Effector memory CD4-positive, alpha-beta T cell (primary cell): ENCODE results near the gene ANKRD34C.

Experiments
- DNase-seq, 3 donors: peaks; one replicate each; pipeline ENCODE4 v3.0.0-alpha.2; 2020
- H3K27ac ChIP-seq: 2 replicates; pipeline ENCODE4 v1.7.0; 2013; ENCODE audit warnings: mild to moderate bottlenecking, low read length, moderate library complexity; ENCODE audit not compliant: insufficient read depth, poor library complexity, severe bottlenecking
- H3K27me3 ChIP-seq: replicated peaks from 2 replicates; pipeline ENCODE4 v1.7.0; 2013; ENCODE audit warnings: mild to moderate bottlenecking, low read length; ENCODE audit not compliant: insufficient read depth, control insufficient read depth, poor library complexity, severe bottlenecking
- H3K36me3 ChIP-seq: 2 replicates; pipeline ENCODE4 v1.7.0; 2013; ENCODE audit warnings: mild to moderate bottlenecking, low read length, moderate library complexity; ENCODE audit not compliant: control insufficient read depth, insufficient read depth
- H3K4me1 ChIP-seq: 2 replicates; pipeline ENCODE4 v1.7.0; 2013; ENCODE audit warnings: low read length, mild to moderate bottlenecking; ENCODE audit not compliant: control insufficient read depth, insufficient read depth, poor library complexity, severe bottlenecking
- H3K4me3 ChIP-seq: 2 replicates; pipeline ENCODE4 v1.7.0; 2013; ENCODE audit warnings: low read length, low read depth, mild to moderate bottlenecking; ENCODE audit not compliant: insufficient read depth, poor library complexity, severe bottlenecking
- H3K9me3 ChIP-seq: 2 replicates; pipeline ENCODE4 v1.7.0; 2013; ENCODE audit warnings: mild to moderate bottlenecking, low read length, moderate library complexity; ENCODE audit not compliant: control insufficient read depth

ANKRD34C gene

DNA sequence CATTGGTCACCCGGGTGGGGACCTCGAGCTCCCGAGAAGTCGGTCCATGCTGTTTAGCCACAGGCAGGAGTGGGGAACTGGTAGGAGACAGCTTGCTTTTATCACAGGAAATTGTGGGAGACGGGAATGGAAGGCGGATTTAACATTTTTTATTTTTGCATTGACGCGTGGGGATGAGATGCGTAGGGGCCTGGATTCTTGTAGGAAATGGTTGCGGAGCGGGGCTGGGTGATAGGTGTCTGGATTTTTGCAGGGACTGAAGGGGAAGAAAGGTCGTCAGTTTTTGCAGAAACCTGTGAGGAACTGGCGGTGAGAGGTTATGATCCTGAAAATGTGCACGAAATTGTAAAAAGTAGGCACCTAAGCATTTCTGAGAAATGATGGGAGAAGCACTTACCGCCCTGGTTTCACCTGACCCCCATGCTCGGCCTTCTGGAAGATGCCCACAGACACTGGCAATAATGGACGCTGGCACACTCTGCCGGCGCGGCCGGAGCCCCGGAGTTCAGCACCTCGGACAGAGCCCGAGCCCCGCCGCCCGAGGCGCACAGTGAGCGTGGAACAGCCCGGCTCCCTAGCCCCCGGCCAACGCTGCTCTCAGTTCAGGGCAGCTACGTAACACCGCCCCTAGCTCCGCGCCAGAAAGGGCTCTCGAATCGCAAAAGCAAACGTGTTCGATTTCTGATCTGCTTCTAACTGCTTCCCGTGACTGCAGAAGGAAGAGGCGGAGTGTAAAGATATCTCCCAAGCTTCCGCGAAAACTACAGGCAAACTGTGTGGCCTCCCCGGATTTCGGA lies 928 bp downstream of the ANKRD34C start:
- Histone ChIP-seq H3K4me3 (no peak overlapping the region), H3K9me3 (no peaks in the 10 kb centered on the region), H3K4me1 (no peaks in the 10 kb centered on the region), H3K27ac (no peak overlapping the region), H3K27me3 (peaks cover 24% of the 10 kb centered on the region), H3K36me3 (no peaks in the 10 kb centered on the region)
- no peak for DNase-seq

DNA sequence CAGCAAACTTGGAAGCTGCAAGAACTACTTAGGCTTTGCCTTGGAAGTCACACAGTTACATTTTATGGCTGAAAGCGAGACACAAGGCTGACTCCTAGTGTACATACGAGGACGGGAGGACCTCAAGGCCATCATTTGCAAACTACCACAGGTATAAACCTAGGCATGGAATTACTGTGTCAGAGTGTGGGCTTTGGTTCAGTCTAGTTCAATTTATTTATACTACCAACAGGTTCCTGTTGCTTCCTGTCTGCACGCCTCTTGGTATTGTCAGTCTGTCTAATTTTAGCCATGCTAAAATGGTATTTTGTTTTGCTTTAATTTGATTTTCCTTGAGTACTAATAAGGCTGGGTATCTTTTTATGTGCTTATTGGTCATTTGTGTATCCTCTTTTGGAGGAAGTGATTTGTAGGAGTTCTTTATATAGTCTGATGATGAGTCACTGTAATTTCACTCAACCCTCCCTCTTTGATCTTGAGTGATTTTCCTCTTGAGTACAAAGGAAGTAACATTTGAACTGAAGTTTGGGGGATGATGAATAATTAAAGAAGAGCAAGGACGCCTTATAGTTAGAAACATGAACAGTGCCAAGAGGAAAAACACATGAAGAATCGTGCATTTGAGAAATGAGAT lies 8.2 kb downstream of the ANKRD34C start:
- no peak for DNase-seq
- H3K9me3 ChIP-seq: no peaks in the 10 kb centered on the region
- no peaks in the 10 kb centered on the region for H3K4me1 ChIP-seq
- H3K36me3 ChIP-seq: no peaks in the 10 kb centered on the region
- no peaks in the 10 kb centered on the region for H3K27me3 ChIP-seq
- no peak overlapping the region for H3K27ac ChIP-seq
- no peak overlapping the region for H3K4me3 ChIP-seq

DNA sequence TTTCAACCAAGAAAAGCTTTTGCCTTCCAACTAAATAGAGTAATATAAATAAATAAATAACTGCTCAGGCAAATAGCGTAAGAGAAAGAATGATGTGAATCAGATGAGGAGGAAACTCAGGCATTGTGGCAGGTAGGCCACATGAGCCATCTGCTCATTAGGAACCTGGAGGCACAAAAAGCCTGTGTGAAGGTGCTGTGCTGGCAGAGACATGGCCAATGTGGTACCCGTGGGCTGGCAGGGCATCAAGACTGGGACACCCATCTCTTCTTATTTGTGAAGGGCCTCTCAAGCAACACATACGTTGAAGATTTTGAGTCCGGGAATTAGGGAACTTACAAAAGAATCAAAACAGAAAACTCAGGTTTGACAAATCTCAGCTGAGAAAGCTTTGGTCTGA lies 9.5 kb downstream of the ANKRD34C start:
- Histone ChIP-seq H3K36me3 (no peaks in the 10 kb centered on the region), H3K9me3 (no peaks in the 10 kb centered on the region), H3K27me3 (no peaks in the 10 kb centered on the region), H3K4me3 (no peak overlapping the region), H3K4me1 (no peaks in the 10 kb centered on the region), H3K27ac (no peak overlapping the region)
- no peak for DNase-seq

DNA sequence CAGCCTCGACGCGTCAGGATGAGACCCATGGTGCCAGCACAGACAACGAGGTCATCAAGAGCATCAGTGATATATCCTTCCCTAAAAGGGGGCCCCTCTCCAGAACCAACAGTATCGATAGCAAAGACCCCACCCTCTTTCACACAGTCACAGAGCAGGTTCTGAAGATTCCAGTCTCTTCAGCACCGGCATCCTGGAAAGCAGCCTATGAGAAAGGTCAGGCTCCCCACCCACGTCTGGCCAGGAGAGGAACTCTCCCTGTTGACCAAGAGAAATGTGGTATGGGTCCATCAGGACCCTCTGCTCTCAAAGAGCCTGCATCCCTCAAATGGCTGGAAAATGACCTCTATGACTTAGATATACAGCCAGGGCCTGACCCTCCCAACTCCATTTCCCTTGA lies 11.6 kb downstream of the ANKRD34C start:
- no peak overlapping the region for H3K4me3 ChIP-seq
- no peak overlapping the region for H3K27ac ChIP-seq
- DNase-seq: no peak
- no peaks in the 10 kb centered on the region for H3K36me3 ChIP-seq
- no peaks in the 10 kb centered on the region for H3K9me3 ChIP-seq
- no peaks in the 10 kb centered on the region for H3K4me1 ChIP-seq
- H3K27me3 ChIP-seq: peaks cover 2% of the 10 kb centered on the region

DNA sequence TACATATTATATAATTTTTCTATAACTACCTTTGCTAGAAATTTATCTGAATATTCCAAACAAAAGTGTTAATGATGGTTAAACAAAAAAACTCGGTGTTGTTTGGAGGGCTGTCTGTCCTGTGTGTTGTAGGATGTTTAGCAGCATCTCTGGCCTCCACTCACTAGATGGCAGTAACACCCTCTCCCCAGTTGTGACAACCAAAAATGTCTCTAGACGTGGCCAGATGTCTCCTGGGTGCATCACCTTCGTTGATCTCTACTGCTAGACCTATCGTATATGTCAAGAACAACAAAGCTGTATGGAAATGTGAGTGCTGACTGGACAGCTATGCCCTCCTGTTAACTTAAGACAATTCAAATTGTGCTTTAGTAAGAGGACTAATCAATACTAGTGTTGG lies 14.1 kb downstream of the ANKRD34C start:
- Histone ChIP-seq H3K9me3 (no peaks in the 10 kb centered on the region), H3K27me3 (peaks cover 6% of the 10 kb centered on the region)
- no peak for DNase-seq

DNA sequence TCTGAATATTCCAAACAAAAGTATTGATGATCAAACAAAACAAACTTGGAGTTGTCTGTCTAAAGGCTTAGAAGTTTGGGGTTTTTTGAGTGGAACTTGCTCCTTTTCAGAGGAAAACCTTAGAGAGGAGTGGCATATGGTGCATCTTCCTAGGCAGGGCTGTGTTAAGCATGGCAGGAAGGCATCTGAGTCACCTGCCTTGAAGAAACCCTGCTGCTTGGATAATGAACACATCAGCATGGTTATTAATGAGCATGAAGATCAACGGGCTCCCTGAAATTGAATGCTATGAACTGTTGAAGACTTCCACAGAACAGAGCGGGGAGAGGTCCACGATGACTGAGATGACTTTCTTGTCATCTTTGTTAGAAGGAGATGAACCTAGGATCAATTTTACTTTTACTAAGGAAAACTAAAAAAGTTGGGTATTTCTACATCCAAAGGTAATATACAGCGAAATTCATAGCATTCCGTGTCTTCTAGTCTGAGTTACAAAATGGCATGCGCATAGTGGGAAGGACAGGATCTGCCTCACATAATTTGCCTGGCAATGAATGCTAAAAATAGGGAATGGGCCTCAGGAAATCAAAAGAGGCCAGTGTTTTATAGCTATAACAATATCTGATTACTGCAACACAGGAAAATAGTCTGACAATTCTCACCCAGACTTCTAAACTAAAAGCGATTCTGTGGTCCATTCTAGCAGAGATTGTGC lies 16.8 kb downstream of the ANKRD34C start:
- H3K27ac ChIP-seq: no peak overlapping the region
- no peaks in the 10 kb centered on the region for H3K4me1 ChIP-seq
- H3K4me3 ChIP-seq: no peak overlapping the region
- H3K36me3 ChIP-seq: no peaks in the 10 kb centered on the region
- H3K9me3 ChIP-seq: no peaks in the 10 kb centered on the region
- DNase-seq: no peak
- peaks cover 6% of the 10 kb centered on the region for H3K27me3 ChIP-seq

More for the DNA sequence above, 14.1 kb downstream of the ANKRD34C start:
- Histone ChIP-seq H3K4me3 (no peak overlapping the region), H3K36me3 (no peaks in the 10 kb centered on the region), H3K4me1 (no peaks in the 10 kb centered on the region), H3K27ac (no peak overlapping the region)

DNA sequence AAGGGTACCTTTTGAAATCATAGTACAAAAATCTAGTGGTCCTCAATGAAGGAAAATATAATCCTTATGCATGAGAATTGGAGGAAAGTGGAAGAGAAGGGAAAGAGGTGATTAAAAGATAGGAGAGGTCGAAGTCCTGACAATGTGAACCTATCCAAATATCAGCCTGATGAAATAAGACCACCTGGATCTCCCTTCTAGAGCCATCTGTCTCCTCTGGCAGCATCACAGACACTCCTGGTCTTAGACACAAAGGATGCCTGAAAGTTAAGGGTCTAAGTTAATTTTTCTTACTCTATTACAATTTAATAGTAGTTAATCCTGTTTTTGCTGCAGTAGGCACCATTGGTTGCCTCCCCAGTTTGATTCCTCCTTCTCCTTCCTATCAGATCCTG lies 17.3 kb downstream of the ANKRD34C start:
- Histone ChIP-seq H3K27ac (no peak overlapping the region), H3K9me3 (no peaks in the 10 kb centered on the region), H3K4me3 (no peak overlapping the region), H3K36me3 (no peaks in the 10 kb centered on the region), H3K27me3 (peaks cover 6% of the 10 kb centered on the region), H3K4me1 (no peaks in the 10 kb centered on the region)
- no peak for DNase-seq

DNA sequence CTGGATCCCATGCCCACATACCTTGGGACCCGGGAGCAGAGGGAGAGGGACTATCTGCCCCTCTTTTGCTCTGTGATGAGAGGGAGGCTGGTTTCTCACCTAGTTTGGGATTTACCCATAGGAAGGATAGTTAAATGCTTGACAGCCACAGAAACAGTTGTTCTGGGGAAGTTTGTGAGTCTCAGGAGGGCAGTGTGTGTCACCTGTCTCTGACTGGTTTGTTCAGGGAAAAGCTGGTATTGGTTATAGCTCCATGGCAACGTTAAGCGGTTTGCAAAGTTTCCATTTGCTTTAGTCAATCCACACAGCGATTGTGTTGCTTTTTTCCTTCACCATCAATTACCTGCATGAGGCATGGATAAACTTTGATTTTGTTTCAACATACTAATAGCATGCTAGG lies 24.7 kb downstream of the ANKRD34C start:
- Histone ChIP-seq H3K4me3 (no peak overlapping the region), H3K9me3 (no peaks in the 10 kb centered on the region), H3K27ac (no peak overlapping the region), H3K36me3 (no peaks in the 10 kb centered on the region), H3K4me1 (peaks cover 5% of the 10 kb centered on the region), H3K27me3 (no peaks in the 10 kb centered on the region)
- no peak for DNase-seq

DNA sequence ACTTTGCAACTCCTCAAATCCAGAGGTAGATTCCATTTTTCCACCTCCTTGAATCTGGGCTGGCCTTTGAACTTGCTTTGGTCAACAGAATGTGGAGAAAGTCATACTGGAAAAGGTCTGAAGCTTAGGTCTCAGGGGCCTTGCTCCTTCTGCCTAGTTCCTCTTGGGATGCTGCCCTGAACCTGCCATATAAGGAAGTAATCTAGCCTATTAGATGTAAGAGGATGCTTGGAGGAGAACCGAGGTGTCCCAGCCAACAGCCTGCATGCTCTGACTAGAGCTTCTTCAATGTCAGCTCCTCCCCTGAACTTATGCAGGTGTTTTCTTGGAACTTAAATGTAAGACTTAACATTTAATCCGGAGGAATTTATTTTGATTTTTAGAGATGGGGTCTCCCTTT lies 26.4 kb downstream of the ANKRD34C start:
- Histone ChIP-seq H3K27ac (no peak overlapping the region), H3K9me3 (no peaks in the 10 kb centered on the region), H3K27me3 (no peaks in the 10 kb centered on the region), H3K4me3 (no peak overlapping the region), H3K36me3 (no peaks in the 10 kb centered on the region), H3K4me1 (peaks cover 11% of the 10 kb centered on the region)
- DNase-seq: no peak

DNA sequence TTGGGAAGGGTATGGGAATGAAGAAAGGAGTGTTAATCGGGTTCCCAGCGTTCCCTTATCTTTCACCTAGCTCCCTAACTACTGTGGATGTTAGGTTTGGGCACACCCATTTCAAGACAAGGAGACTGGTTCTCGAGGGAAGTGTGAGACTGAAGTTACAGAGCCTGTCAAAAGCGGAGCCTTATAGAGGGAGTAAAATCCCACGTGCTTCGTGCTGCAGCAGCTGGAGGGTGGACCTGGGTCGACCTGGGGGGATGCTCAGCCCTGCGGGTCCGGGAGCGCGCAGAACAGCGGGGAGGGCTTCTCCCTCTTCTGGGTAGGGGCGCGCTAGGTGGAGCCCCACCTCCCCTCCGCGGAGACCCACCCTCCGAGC lies 28.1 kb downstream of the ANKRD34C start:
- Histone ChIP-seq H3K4me1 (peaks cover 11% of the 10 kb centered on the region), H3K36me3 (peaks cover 16% of the 10 kb centered on the region), H3K4me3 (peak overlapping the region; percentile 50), H3K27ac (no peak overlapping the region), H3K9me3 (no peaks in the 10 kb centered on the region), H3K27me3 (no peaks in the 10 kb centered on the region)
- DNase-seq: no peak
